Pancreas (tissue), 10 donors: ENCODE data around the gene ANAPC10. TPM values are rescaled to one million over a fixed set of nuclear protein-coding genes. Genes with fewer than 3 reads are reported as not detected.
"Not testable (repeated sequence)": the region's sequence is repeated elsewhere in the genome, so short reads cannot be mapped to it uniquely, and the experiment has no call there.

Experiments
- ATAC-seq, 4 donors: fragments of 200-7000 bp; cut with Tn5 transposase; one replicate each; pipeline versions ENCODE4 v1.8.0 to v1.9.1; 2020; ENCODE audit warnings: mild to moderate bottlenecking in 4 of 4, moderate library complexity in 4 of 4
- DNase-seq, 6 donors: peaks; one replicate each; pipeline ENCODE4 v3.0.0-alpha.2; 2020
- FAIRE-seq: peaks from 2 replicates; lab custom pipeline; 2012; peaks lifted over from hg19 to GRCh38; lab: Jason Lieb, UNC
- H3K27ac ChIP-seq, 4 donors: fragments of 200-600 bp; sonication (generic); 1 replicate in 3 of 4; 2 replicates in 1 of 4; pipeline versions ENCODE4 v1.5.0 to v1.8.0; 2020
- H3K27me3 ChIP-seq, 4 donors: fragments of 200-600 bp; one replicate each; pipeline ENCODE4 v1.8.0; 2021
- H3K36me3 ChIP-seq, 3 donors: fragments of 200-600 bp; sonication (generic) in 1 of 3; one replicate each; pipeline versions ENCODE4 v1.5.0 to v1.8.0; 2020 to 2021
- H3K4me1 ChIP-seq, 3 donors: fragments of 200-600 bp; one replicate each; pipeline ENCODE4 v1.8.0; 2021
- H3K4me3 ChIP-seq, 4 donors: fragments of 200-600 bp; sonication (generic) in 2 of 4; one replicate each; pipeline versions ENCODE4 v1.5.0 to v1.8.0; 2020 to 2021
- H3K9me3 ChIP-seq, 4 donors: fragments of 200-600 bp; one replicate each; pipeline ENCODE4 v1.8.0; 2021
- WGBS, 2 donors: extraction: QIAGEN DNeasy Blood & Tissue Kit; methylation state at CpG; one replicate each; pipeline ENCODE4 v1.1.7; 2013; 5-methylcytosine and 5-hydroxymethylcytosine counted together
- intact Hi-C, 3 donors: fragments of 100-400 bp; cut with DNase I; formaldehyde crosslinking; loops; one replicate each; pipeline versions ENCODE4 v1.11.1 to v1.14.2; 2022
- polyA plus RNA-seq, 2 donors: library from polyadenylated mRNA; stranded (reverse); fragments of 200-250 nt; gene quantifications; one replicate each; pipeline ENCODE4 v1.2.3, GENCODE V29; 2013
- total RNA-seq, 6 donors: library from RNA; stranded (reverse); fragmentation: NEBNext Ultra II Directional in 4 of 6; extraction: Animal tissue kit (Norgen Biotek cat#: 25700) in 4 of 6; gene quantifications; one replicate each; pipeline versions ENCODE4 v1.2.1 to v1.2.4, GENCODE V29; 2021 to 2023
- TF ChIP-seq, protein P1 (sequence below), 4 donors: fragments of 200-600 bp; sonication (generic) in 3 of 4; IDR thresholded peaks; one replicate each; pipeline versions ENCODE4 v1.5.0 to v1.8.0; 2021; ENCODE audit warnings: antibody characterized with exemption in 4 of 4
- donor health status: healthy with polysubstance abuse.
- donor health status: DM: no; HTN: no; CAD: no; lungs with moderate emphysema.
- donor health status: DM: no; HTN: no; CAD: no.
- donor health status: control.
- donor health status: control.
- donor health status: Bipolar disorder and iron deficiency.
- donor health status: DM: yes; HTN: yes; CAD: no.
- donor health status: DM: no; HTN: no; CAD: no.
- donor health status: DM: no; HTN: no; CAD: no.
- donor health status: DM: yes; HTN: yes; CAD: no.

ANAPC10 gene
- total and polyA plus RNA-seq, 8 donors = 5.3 to 11.1 (median 8.3) TPM

DNA sequence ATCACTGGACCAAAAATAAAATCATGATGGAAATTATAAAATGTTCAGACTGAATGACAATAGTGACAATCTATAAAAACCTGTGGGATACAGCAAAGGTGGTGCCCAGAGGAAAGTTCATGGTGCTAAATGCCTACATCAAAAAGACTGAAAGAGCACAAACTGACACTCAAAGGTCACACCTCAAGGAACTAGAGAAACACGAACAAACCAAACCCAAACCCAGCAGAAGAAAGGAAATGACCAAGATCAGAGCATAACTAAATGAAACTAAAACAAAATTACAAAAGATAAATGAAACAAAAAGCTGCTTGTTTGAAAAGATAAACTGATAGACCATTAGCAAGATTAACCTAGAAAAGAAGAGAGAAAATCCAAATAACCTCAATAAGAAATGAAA is 78.7 kb downstream of the ANAPC10 start:
- Histone ChIP-seq H3K36me3 (no peaks in the 10 kb centered on the region), H3K27ac (no peak overlapping the region), H3K4me3 (no peak overlapping the region), H3K4me1 (no peaks in the 10 kb centered on the region), H3K27me3 (no peaks in the 10 kb centered on the region), H3K9me3 (peaks cover 0 to 3% (median 0%) of the 10 kb centered on the region in 4 donors)
- ATAC-seq (no peak), DNase-seq (no peak), FAIRE-seq (no peak)
- 87 to 88% methylated on average over 1 of the region's 1 CpG for WGBS, 2 donors
- TF ChIP-seq, protein P1, sequence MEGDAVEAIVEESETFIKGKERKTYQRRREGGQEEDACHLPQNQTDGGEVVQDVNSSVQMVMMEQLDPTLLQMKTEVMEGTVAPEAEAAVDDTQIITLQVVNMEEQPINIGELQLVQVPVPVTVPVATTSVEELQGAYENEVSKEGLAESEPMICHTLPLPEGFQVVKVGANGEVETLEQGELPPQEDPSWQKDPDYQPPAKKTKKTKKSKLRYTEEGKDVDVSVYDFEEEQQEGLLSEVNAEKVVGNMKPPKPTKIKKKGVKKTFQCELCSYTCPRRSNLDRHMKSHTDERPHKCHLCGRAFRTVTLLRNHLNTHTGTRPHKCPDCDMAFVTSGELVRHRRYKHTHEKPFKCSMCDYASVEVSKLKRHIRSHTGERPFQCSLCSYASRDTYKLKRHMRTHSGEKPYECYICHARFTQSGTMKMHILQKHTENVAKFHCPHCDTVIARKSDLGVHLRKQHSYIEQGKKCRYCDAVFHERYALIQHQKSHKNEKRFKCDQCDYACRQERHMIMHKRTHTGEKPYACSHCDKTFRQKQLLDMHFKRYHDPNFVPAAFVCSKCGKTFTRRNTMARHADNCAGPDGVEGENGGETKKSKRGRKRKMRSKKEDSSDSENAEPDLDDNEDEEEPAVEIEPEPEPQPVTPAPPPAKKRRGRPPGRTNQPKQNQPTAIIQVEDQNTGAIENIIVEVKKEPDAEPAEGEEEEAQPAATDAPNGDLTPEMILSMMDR (IDR thresholded peaks at IDR 0.05) = no peak
- intact Hi-C loops = no loop called here

DNA sequence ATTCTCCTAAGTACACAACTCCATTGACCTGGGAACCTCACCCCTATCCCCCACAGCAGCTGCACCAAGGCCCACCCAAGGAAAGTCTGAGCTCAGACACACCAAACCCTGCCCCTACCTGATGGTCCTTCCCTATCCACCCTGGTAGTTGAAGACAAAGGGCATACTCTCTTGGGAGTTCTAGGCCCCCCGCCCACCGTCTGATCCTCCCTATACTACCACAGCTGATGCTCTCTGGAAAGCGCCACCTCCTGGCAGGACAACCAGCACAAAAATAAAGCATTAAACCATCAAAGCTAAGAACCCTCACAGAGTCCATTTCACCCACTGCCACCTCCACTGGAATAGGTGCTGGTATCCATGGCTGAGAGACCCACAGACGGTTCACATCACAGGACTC is 83.6 kb downstream of the ANAPC10 start:
- DNase-seq (no peak), FAIRE-seq (no peak), ATAC-seq (no peak)
- TF ChIP-seq, protein P1 (IDR thresholded peaks at IDR 0.05) = no peak
- Histone ChIP-seq H3K27ac (no peak overlapping the region), H3K27me3 (no peaks in the 10 kb centered on the region), H3K36me3 (no peaks in the 10 kb centered on the region), H3K9me3 (no peaks in the 10 kb centered on the region), H3K4me1 (no peaks in the 10 kb centered on the region), H3K4me3 (no peak overlapping the region)
- 96 to 99% methylated on average over 4 of the region's 4 CpGs for WGBS, 2 donors
- intact Hi-C loops = no loop called here

DNA sequence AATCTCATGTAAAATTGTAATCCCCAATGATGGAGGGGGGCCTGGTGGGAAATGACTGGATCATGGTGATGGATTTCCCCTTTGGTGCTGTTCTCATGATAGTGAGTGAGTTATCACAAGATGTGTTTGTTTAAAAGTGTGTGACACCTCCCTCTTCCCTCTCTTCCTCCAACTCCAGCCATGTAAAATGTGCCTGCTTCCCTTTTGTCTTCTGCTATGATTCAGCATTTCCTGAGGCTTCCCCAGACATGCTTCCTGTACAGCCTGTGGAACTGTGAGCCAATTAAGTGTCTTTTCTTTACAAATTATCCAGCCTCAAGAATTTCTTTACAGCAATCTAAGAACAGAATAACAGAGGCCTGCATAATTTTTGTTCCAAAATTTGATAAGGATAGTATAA is 85.2 kb downstream of the ANAPC10 start:
- DNase-seq = no peak
- no peaks in the 10 kb centered on the region for H3K27me3 ChIP-seq
- ATAC-seq = peak in 2 of 4 donors; percentile 46 to 52
- H3K36me3 ChIP-seq = no peaks in the 10 kb centered on the region
- H3K4me3 ChIP-seq = no peak overlapping the region
- no peaks in the 10 kb centered on the region for H3K4me1 ChIP-seq
- no peaks in the 10 kb centered on the region for H3K9me3 ChIP-seq
- FAIRE-seq = no peak
- no peak overlapping the region for H3K27ac ChIP-seq
- TF ChIP-seq, protein P1 (IDR thresholded peaks at IDR 0.05) = no peak
- intact Hi-C loops = no loop called here

DNA sequence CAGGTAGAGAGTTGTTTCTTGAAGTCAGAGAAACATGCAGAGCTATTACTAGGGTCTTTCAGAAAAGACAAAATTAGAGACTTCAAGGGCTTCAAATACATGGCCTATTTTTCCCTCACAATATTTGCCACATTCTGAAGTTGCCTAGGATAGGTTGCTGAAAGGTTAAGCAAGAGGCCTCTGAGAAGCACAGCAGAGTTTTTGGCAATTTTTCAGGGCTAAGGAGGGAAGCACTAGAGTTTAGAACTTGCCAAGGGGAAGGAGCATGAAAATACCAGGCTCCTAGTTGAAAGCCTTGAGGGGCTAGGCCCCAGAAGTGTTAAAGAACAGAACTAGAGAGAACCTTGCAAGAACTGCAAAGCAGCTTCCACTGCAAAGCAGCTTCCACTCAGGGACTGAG is 86.4 kb downstream of the ANAPC10 start:
- FAIRE-seq = no peak
- ATAC-seq = no peak
- no peaks in the 10 kb centered on the region for H3K36me3 ChIP-seq
- no peak overlapping the region for H3K4me3 ChIP-seq
- intact Hi-C loops = no loop called here
- H3K27ac ChIP-seq = no peak overlapping the region
- no peaks in the 10 kb centered on the region for H3K4me1 ChIP-seq
- TF ChIP-seq, protein P1 (IDR thresholded peaks at IDR 0.05) = no peak
- H3K9me3 ChIP-seq = no peaks in the 10 kb centered on the region
- no peak for DNase-seq
- H3K27me3 ChIP-seq = no peaks in the 10 kb centered on the region

DNA sequence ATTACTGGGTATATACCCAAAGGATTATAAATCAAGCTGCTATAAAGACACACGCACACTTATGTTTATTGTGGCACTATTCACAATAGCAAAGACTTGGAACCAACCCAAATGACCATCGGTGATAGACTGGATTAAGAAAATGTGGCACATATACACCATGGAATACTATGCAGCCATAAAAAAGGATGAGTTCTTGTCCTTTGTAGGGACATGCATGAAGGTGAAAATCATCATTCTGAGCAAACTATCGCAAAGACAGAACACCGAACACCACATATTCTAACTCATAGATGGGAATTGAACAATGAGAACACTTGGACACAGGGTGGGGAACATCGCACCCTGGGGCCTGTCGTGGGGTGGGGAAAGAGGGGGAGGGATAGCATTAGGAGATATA is 87.7 kb downstream of the ANAPC10 start:
- WGBS, 2 donors = 95 to 99% methylated on average over 6 of the region's 6 CpGs
- H3K4me1 ChIP-seq, DNase-seq, H3K27ac ChIP-seq, ATAC-seq, H3K9me3 ChIP-seq, H3K4me3 ChIP-seq, FAIRE-seq, intact Hi-C loops, H3K36me3 ChIP-seq, H3K27me3 ChIP-seq: not testable (repeated sequence)

DNA sequence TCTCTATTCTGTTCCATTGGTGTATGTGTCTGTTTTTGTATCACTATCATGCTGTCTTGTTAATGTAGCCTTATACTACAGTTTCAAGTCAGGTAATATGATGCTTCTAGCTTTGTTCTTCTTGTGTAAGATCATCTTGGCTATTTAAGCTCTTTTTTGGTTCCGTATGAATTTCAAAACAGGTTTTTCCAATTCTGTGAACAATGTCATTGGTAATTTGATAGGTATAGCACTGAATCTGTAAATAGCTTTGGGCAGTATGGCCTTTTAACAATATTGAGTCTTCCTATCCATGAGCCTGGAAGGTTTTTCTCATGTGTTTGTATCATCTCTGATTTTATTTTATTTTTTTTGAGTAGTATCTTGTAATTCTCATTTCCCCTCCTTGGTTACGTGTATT is 94.3 kb downstream of the ANAPC10 start:
- H3K27me3 ChIP-seq = no peaks in the 10 kb centered on the region
- no peak for FAIRE-seq
- DNase-seq = no peak
- no peak for ATAC-seq
- H3K27ac ChIP-seq = no peak overlapping the region
- H3K36me3 ChIP-seq = no peaks in the 10 kb centered on the region
- no peaks in the 10 kb centered on the region for H3K4me1 ChIP-seq
- peaks cover 0 to 3% (median 0%) of the 10 kb centered on the region in 4 donors for H3K9me3 ChIP-seq
- TF ChIP-seq, protein P1 (IDR thresholded peaks at IDR 0.05) = no peak
- intact Hi-C loops = no loop called here
- 92% methylated on average over 2 of the region's 2 CpGs for WGBS, 2 donors
- H3K4me3 ChIP-seq = no peak overlapping the region
